Neural progenitor cell (in vitro differentiated cells): ENCODE measurements around the gene DYSF. TPM values are rescaled to one million over a fixed set of nuclear protein-coding genes. Genes with fewer than 3 reads are reported as not detected.
"Not testable (repeated sequence)": the region's sequence is repeated elsewhere in the genome, so short reads cannot be mapped to it uniquely, and the experiment has no call there.

Source experiments
- DNase-seq: peaks from one replicate; pipeline ENCODE4 v3.0.0-alpha.2; 2016; ENCODE audit warnings: low spot score
- H2AFZ ChIP-seq: fragments of 200-600 bp; sonication (generic); replicated peaks from 2 replicates; pipeline ENCODE4 v1.6.1; 2016; ENCODE audit warnings: antibody characterized with exemption
- H3F3A ChIP-seq: fragments of 200-600 bp; sonication (generic); 2 replicates; pipeline ENCODE4 v1.6.1; 2016; ENCODE audit warnings: antibody characterized with exemption, low read depth
- H3K27ac ChIP-seq: fragments of 200-600 bp; sonication (generic); 2 replicates; pipeline ENCODE4 v1.5.1; 2016; ENCODE audit warnings: mild to moderate bottlenecking
- H3K27me3 ChIP-seq: fragments of 200-600 bp; sonication (generic); 2 replicates; pipeline ENCODE4 v1.6.1; 2016; ENCODE audit warnings: mild to moderate bottlenecking, moderate library complexity
- H3K36me3 ChIP-seq: fragments of 200-600 bp; sonication (generic); 2 replicates; pipeline ENCODE4 v1.5.1; 2016
- H3K4me1 ChIP-seq: fragments of 200-600 bp; sonication (generic); 2 replicates; pipeline ENCODE4 v1.6.1; 2016; ENCODE audit warnings: mixed run types
- H3K4me2 ChIP-seq: fragments of 200-600 bp; sonication (generic); 2 replicates; pipeline ENCODE4 v1.6.1; 2016
- H3K4me3 ChIP-seq: fragments of 200-600 bp; sonication (generic); 2 replicates; pipeline ENCODE4 v1.5.1; 2016
- H3K79me2 ChIP-seq: fragments of 200-600 bp; sonication (generic); 2 replicates; pipeline ENCODE4 v1.6.1; 2016; ENCODE audit warnings: low read depth
- H3K9ac ChIP-seq: fragments of 200-600 bp; sonication (generic); 2 replicates; pipeline ENCODE4 v1.6.1; 2016
- H3K9me3 ChIP-seq: fragments of 200-600 bp; sonication (generic); 2 replicates; pipeline ENCODE4 v1.5.1; 2016; ENCODE audit warnings: low read depth
- H4K20me1 ChIP-seq: fragments of 200-600 bp; sonication (generic); 2 replicates; pipeline ENCODE4 v1.6.1; 2016; ENCODE audit warnings: low read depth
- H3K27ac Mint-ChIP-seq: 3 replicates; pipeline ENCODE4 v1.8.0; 2021; ENCODE audit warnings: mixed read lengths
- H3K27me3 Mint-ChIP-seq: 2 replicates; pipeline ENCODE4 v1.8.0; 2022; ENCODE audit warnings: low read depth, mild to moderate bottlenecking, inconsistent platforms, moderate library complexity, mixed read lengths; ENCODE audit not compliant: insufficient read depth
- H3K36me3 Mint-ChIP-seq: 3 replicates; pipeline ENCODE4 v1.8.0; 2021; ENCODE audit warnings: mixed read lengths
- H3K4me1 Mint-ChIP-seq: 3 replicates; pipeline ENCODE4 v1.8.0; 2021; ENCODE audit warnings: mixed read lengths
- H3K4me3 Mint-ChIP-seq: 3 replicates; pipeline ENCODE4 v1.8.0; 2021; ENCODE audit warnings: mild to moderate bottlenecking, moderate library complexity, mixed read lengths
- H3K9me3 Mint-ChIP-seq: 3 replicates; pipeline ENCODE4 v1.8.0; 2020; ENCODE audit warnings: mixed read lengths
- CTCF ChIP-seq: fragments of 200-600 bp; sonication (generic); IDR thresholded peaks from 2 replicates; pipeline ENCODE4 v1.5.1; 2017; ENCODE audit warnings: antibody characterized with exemption, mild to moderate bottlenecking
- EZH2 ChIP-seq: fragments of 200-600 bp; sonication (generic); IDR thresholded peaks from 2 replicates; pipeline ENCODE4 v1.6.1; 2017; ENCODE audit warnings: antibody characterized with exemption, mild to moderate bottlenecking, moderate library complexity
- EZH2phosphoT487 ChIP-seq: fragments of 200-600 bp; sonication (generic); IDR thresholded peaks from 2 replicates; pipeline ENCODE4 v1.6.1; 2017; ENCODE audit warnings: antibody characterized with exemption
- total RNA-seq: library from RNA; depleted of rRNA; stranded (reverse); fragments of >200 nt; gene quantifications from 2 replicates; pipeline ENCODE4 v1.2.3, GENCODE V29; 2015; ENCODE audit warnings: low replicate concordance

The DYSF gene
- total RNA-seq, 1 donor from 2014 or later, result 0.39 TPM

GRCh38 chr2:71655498-71655897 lies 202.1 kb downstream of the DYSF start:
- Histone ChIP-seq H3K27ac (no peak overlapping the region), H3K9ac (no peak overlapping the region), H3K4me1 (no peaks in the 10 kb centered on the region), H3K27me3 (no peaks in the 10 kb centered on the region), H3K9me3 (peaks cover 8% of the 10 kb centered on the region), H3K36me3 (no peaks in the 10 kb centered on the region), H3K79me2 (no peaks in the 10 kb centered on the region), H3F3A (no peaks in the 10 kb centered on the region), H3K4me2 (no peak overlapping the region), H3K4me3 (no peak overlapping the region), H4K20me1 (no peaks in the 10 kb centered on the region), H2AFZ (no peak overlapping the region)
- Mint-ChIP-seq H3K4me3 (no peak overlapping the region), H3K27me3 (no peaks in the 10 kb centered on the region), H3K4me1 (no peaks in the 10 kb centered on the region), H3K36me3 (no peaks in the 10 kb centered on the region), H3K9me3 (peaks cover 14% of the 10 kb centered on the region), H3K27ac (no peak overlapping the region)
- DNase-seq, result no peak
- TF ChIP-seq EZH2, result no peak
- TF ChIP-seq EZH2phosphoT487, result no peak
- no peak for TF ChIP-seq CTCF

- H3K27ac ChIP-seq, H3K79me2 ChIP-seq, H3K27ac Mint-ChIP-seq, H3K9ac ChIP-seq, H3K27me3 ChIP-seq, H3K4me3 ChIP-seq, H3K27me3 Mint-ChIP-seq, H3F3A ChIP-seq, DNase-seq, H2AFZ ChIP-seq, H3K4me1 ChIP-seq, H3K9me3 ChIP-seq, H3K36me3 Mint-ChIP-seq, H3K4me2 ChIP-seq, H4K20me1 ChIP-seq, H3K4me1 Mint-ChIP-seq, H3K4me3 Mint-ChIP-seq, H3K36me3 ChIP-seq: not testable (repeated sequence)
- H3K9me3 Mint-ChIP-seq, result peaks cover 14% of the 10 kb centered on the region
Measured at GRCh38 chr2:71658256-71658655, 204.9 kb downstream of the DYSF start.

- no peak overlapping the region for H3K4me3 ChIP-seq
- no peaks in the 10 kb centered on the region for H3F3A ChIP-seq
- no peak overlapping the region for H3K9ac ChIP-seq
- no peak overlapping the region for H3K4me2 ChIP-seq
- H3K36me3 Mint-ChIP-seq, result no peaks in the 10 kb centered on the region
- no peak overlapping the region for H3K27ac Mint-ChIP-seq
- no peaks in the 10 kb centered on the region for H3K27me3 Mint-ChIP-seq
- H3K9me3 Mint-ChIP-seq, result peaks cover 14% of the 10 kb centered on the region
- H4K20me1 ChIP-seq, result no peaks in the 10 kb centered on the region
- H3K27ac ChIP-seq, result no peak overlapping the region
- DNase-seq, result no peak
- TF ChIP-seq CTCF (no peak), EZH2phosphoT487 (no peak), EZH2 (no peak)
- H3K36me3 ChIP-seq, result no peaks in the 10 kb centered on the region
- H3K4me3 Mint-ChIP-seq, result no peak overlapping the region
- H3K4me1 Mint-ChIP-seq, result no peaks in the 10 kb centered on the region
- no peaks in the 10 kb centered on the region for H3K79me2 ChIP-seq
- H3K27me3 ChIP-seq, result no peaks in the 10 kb centered on the region
- H3K4me1 ChIP-seq, result no peaks in the 10 kb centered on the region
- peaks cover 8% of the 10 kb centered on the region for H3K9me3 ChIP-seq
- no peak overlapping the region for H2AFZ ChIP-seq
Measured at GRCh38 chr2:71658771-71659170, 205.4 kb downstream of the DYSF start.

GRCh38 chr2:71659868-71660518 lies 206.6 kb downstream of the DYSF start:
- Histone ChIP-seq H3K27ac (no peak overlapping the region), H3K27me3 (no peaks in the 10 kb centered on the region), H4K20me1 (no peaks in the 10 kb centered on the region), H2AFZ (no peak overlapping the region), H3F3A (no peaks in the 10 kb centered on the region), H3K9ac (no peak overlapping the region), H3K4me3 (no peak overlapping the region), H3K9me3 (peaks cover 8% of the 10 kb centered on the region), H3K4me2 (no peak overlapping the region), H3K4me1 (no peaks in the 10 kb centered on the region), H3K79me2 (no peaks in the 10 kb centered on the region), H3K36me3 (no peaks in the 10 kb centered on the region)
- TF ChIP-seq CTCF, result no peak
- TF ChIP-seq EZH2phosphoT487, result no peak
- no peak for TF ChIP-seq EZH2
- Mint-ChIP-seq H3K4me1 (no peaks in the 10 kb centered on the region), H3K4me3 (no peak overlapping the region), H3K9me3 (peaks cover 14% of the 10 kb centered on the region), H3K27me3 (peaks cover 2% of the 10 kb centered on the region), H3K36me3 (no peaks in the 10 kb centered on the region), H3K27ac (no peak overlapping the region)
- DNase-seq, result no peak
